Psoas muscle (tissue), 8 donors: ENCODE results near the gene NOC3L. TPM values are rescaled to one million over a fixed set of nuclear protein-coding genes. Genes with fewer than 3 reads are reported as not detected.
"Not testable (repeated sequence)": the region's sequence is repeated elsewhere in the genome, so short reads cannot be mapped to it uniquely, and the experiment has no call there.

Experiments
- ATAC-seq, 4 donors: fragments of 200-7000 bp; cut with Tn5 transposase; one replicate each; pipeline ENCODE4 v1.9.1; 2020; ENCODE audit warnings: moderate library complexity in 3 of 4, mild to moderate bottlenecking in 2 of 4
- DNase-seq, 2 donors: peaks; one replicate each; pipeline ENCODE4 v3.0.0-alpha.2; 2020
- H3K27ac ChIP-seq: fragments of 200-600 bp; one replicate; pipeline ENCODE4 v1.8.0; 2022
- H3K27me3 ChIP-seq, 3 donors: fragments of 200-600 bp in 1 of 3; one replicate each; pipeline versions ENCODE4 v1.6.1 to v1.8.0; 2013 to 2022; ENCODE audit warnings: low read length in 2 of 3, mild to moderate bottlenecking in 2 of 3, moderate library complexity in 1 of 3; ENCODE audit not compliant: insufficient read depth in 3 of 3
- H3K36me3 ChIP-seq, 2 donors: fragments of 200-600 bp in 1 of 2; one replicate each; pipeline versions ENCODE4 v1.6.1 to v1.8.0; 2013 to 2022; ENCODE audit warnings: low read depth in 1 of 2, mild to moderate bottlenecking in 1 of 2, moderate library complexity in 1 of 2; ENCODE audit not compliant: insufficient read depth in 1 of 2
- H3K4me1 ChIP-seq: fragments of 200-600 bp; one replicate; pipeline ENCODE4 v1.8.0; 2022
- H3K4me3 ChIP-seq: fragments of 200-600 bp; one replicate; pipeline ENCODE4 v1.8.0; 2022; ENCODE audit warnings: mild to moderate bottlenecking
- H3K9me3 ChIP-seq: fragments of 200-600 bp; one replicate; pipeline ENCODE4 v1.8.0; 2022
- CTCF ChIP-seq: fragments of 200-600 bp; IDR thresholded peaks from one replicate; pipeline ENCODE4 v1.8.0; 2022; ENCODE audit warnings: antibody characterized with exemption
- WGBS, 3 donors: extraction: QIAGEN DNeasy Blood & Tissue Kit; methylation state at CpG; one replicate each; pipeline versions ENCODE4 v1.1.6 to v1.1.7; 2013; 5-methylcytosine and 5-hydroxymethylcytosine counted together
- intact Hi-C, 2 donors: fragments of 100-400 bp; cut with DNase I; formaldehyde crosslinking; loops; one replicate each; pipeline versions ENCODE4 v1.11.0 to v1.14.2; 2022
- polyA plus RNA-seq, 3 donors: library from polyadenylated mRNA; stranded (reverse); fragments of 200-250 nt; gene quantifications; one replicate each; pipeline ENCODE4 v1.2.3, GENCODE V29; 2013
- total RNA-seq, 4 donors: library from RNA; stranded (reverse); fragmentation: NEBNext Ultra II Directional in 2 of 4; extraction: Animal tissue kit (Norgen Biotek cat#: 25700) in 2 of 4; gene quantifications; one replicate each; pipeline versions ENCODE4 v1.2.1 to v1.2.4, GENCODE V29; 2021 to 2023
- donor health status: healthy with polysubstance abuse.
- donor health status: DM: no; HTN: no; CAD: no; lungs with moderate emphysema.
- donor health status: Bipolar disorder and iron deficiency.
- donor health status: healthy.
- donor health status: DM: yes; HTN: yes; CAD: no.
- donor health status: DM: no; HTN: no; CAD: no.
- donor health status: DM: no; HTN: no; CAD: no.
- donor health status: DM: yes; HTN: yes; CAD: no.

The NOC3L gene
- total and polyA plus RNA-seq, 7 donors = 6.3 to 19.5 (median 17.2) TPM

- Histone ChIP-seq H3K36me3 (peaks cover 4 to 90% of the 10 kb centered on the region in 2 donors), H3K27me3 (no peaks in the 10 kb centered on the region), H3K27ac (no peak overlapping the region), H3K9me3 (no peaks in the 10 kb centered on the region), H3K4me3 (no peak overlapping the region), H3K4me1 (peaks cover 17% of the 10 kb centered on the region)
- ATAC-seq (no peak), DNase-seq (no peak)
- no peak for TF ChIP-seq CTCF
- WGBS, 3 donors = 93 to 99% (median 96%) methylated on average over 3 of the region's 3 CpGs
- intact Hi-C loops = no loop called here
These were observed 5.5 kb downstream of the NOC3L start for GRCh38 chr10:94357193-94357592.

- no peak overlapping the region for H3K27ac ChIP-seq
- no peaks in the 10 kb centered on the region for H3K27me3 ChIP-seq
- peaks cover 5% of the 10 kb centered on the region for H3K4me1 ChIP-seq
- no peak overlapping the region for H3K4me3 ChIP-seq
- TF ChIP-seq CTCF = no peak
- no peaks in the 10 kb centered on the region for H3K9me3 ChIP-seq
- H3K36me3 ChIP-seq = peaks cover 4 to 98% of the 10 kb centered on the region in 2 donors
- intact Hi-C loops = no loop called here
- DNase-seq (no peak), ATAC-seq (no peak)
- 95 to 98% (median 97%) methylated on average over 2 of the region's 2 CpGs for WGBS, 3 donors
These were observed 6.9 kb downstream of the NOC3L start for GRCh38 chr10:94355841-94356240.

- intact Hi-C loops = no loop called here
- peaks cover 4 to 100% of the 10 kb centered on the region in 2 donors for H3K36me3 ChIP-seq
These were observed 9.4 kb downstream of the NOC3L start for GRCh38 chr10:94353336-94353735.

GRCh38 chr10:94351089-94351488, 11.7 kb downstream of the NOC3L start:
- no peak for TF ChIP-seq CTCF
- Histone ChIP-seq H3K4me3 (no peak overlapping the region), H3K9me3 (no peaks in the 10 kb centered on the region), H3K27me3 (no peaks in the 10 kb centered on the region), H3K4me1 (no peaks in the 10 kb centered on the region), H3K36me3 (peaks cover 3 to 99% of the 10 kb centered on the region in 2 donors), H3K27ac (no peak overlapping the region)
- ATAC-seq = no peak
- DNase-seq = no peak
- intact Hi-C loops = no loop called here

More at GRCh38 chr10:94353336-94353735, 9.4 kb downstream of the NOC3L start:
- Histone ChIP-seq H3K9me3 (no peaks in the 10 kb centered on the region), H3K27me3 (no peaks in the 10 kb centered on the region), H3K4me1 (no peaks in the 10 kb centered on the region), H3K27ac (no peak overlapping the region), H3K4me3 (no peak overlapping the region)
- WGBS, 3 donors = 93 to 100% (median 95%) methylated on average over 3 of the region's 3 CpGs
- no peak for TF ChIP-seq CTCF
- DNase-seq (no peak), ATAC-seq (no peak)

- H3K27me3 ChIP-seq, ATAC-seq, DNase-seq, H3K27ac ChIP-seq, intact Hi-C loops, H3K4me1 ChIP-seq, H3K9me3 ChIP-seq, H3K4me3 ChIP-seq: not testable (repeated sequence)
- 89 to 93% (median 90%) methylated on average over 4 of the region's 4 CpGs for WGBS, 3 donors
- peaks cover 3 to 99% of the 10 kb centered on the region in 2 donors for H3K36me3 ChIP-seq
These were observed 12.2 kb downstream of the NOC3L start for GRCh38 chr10:94350500-94350899.
